Activated CD8-positive, alpha-beta T cell treated with anti-CD3 and anti-CD28 coated beads, Interleukin-2, amount 10 ng/mL, durations not matched to agents 7 days and 5 days (primary cell): ENCODE results near the gene GPC6. TPM values are rescaled to one million over a fixed set of nuclear protein-coding genes. Genes with fewer than 3 reads are reported as not detected.

ENCODE experiments used
- ATAC-seq: fragments of 150-1000 bp; cut with Tn5 transposase; one replicate; pipeline ENCODE4 v1.10.0; 2021; ENCODE audit warnings: moderate library complexity
- CTCF ChIA-PET: fragments of 350-600 bp; sonication (Branson Sonifier 250); formaldehyde crosslinking; loops from one replicate; lab custom pipeline; 2021; ENCODE audit warnings: antibody characterized with exemption; lab: Charles Lee
- POLR2A ChIA-PET: fragments of 350-600 bp; sonication (Branson Sonifier 250); formaldehyde crosslinking; loops from one replicate; lab custom pipeline; 2021; ENCODE audit warnings: antibody characterized with exemption; lab: Charles Lee
- DNase-seq: peaks from one replicate; pipeline ENCODE4 v3.0.0-alpha.2; 2020
- H3K27ac Mint-ChIP-seq: one replicate; pipeline ENCODE4 v1.8.0; 2021; ENCODE audit warnings: mild to moderate bottlenecking, mixed read lengths
- H3K27me3 Mint-ChIP-seq: one replicate; pipeline ENCODE4 v1.8.0; 2021; ENCODE audit warnings: low read depth, mixed read lengths
- H3K36me3 Mint-ChIP-seq: one replicate; pipeline ENCODE4 v1.8.0; 2021; ENCODE audit warnings: low read depth, mixed read lengths
- H3K4me1 Mint-ChIP-seq: one replicate; pipeline ENCODE4 v1.8.0; 2021; ENCODE audit warnings: low read depth, mixed read lengths
- H3K4me3 Mint-ChIP-seq: one replicate; pipeline ENCODE4 v1.8.0; 2021; ENCODE audit warnings: mild to moderate bottlenecking, mixed read lengths
- H3K9me3 Mint-ChIP-seq: one replicate; pipeline ENCODE4 v1.8.0; 2022; ENCODE audit warnings: mixed read lengths; ENCODE audit not compliant: insufficient read depth
- total RNA-seq, 2 experiments: library from RNA; stranded (reverse); gene quantifications; one replicate each; pipeline ENCODE4 v1.2.3, GENCODE V29; 2021

The GPC6 gene
- total RNA-seq, 2 experiments from 2014 or later = not detected

- Mint-ChIP-seq H3K4me3 (no peak overlapping the region), H3K27ac (no peak overlapping the region), H3K4me1 (no peaks in the 10 kb centered on the region), H3K9me3 (no peaks in the 10 kb centered on the region), H3K27me3 (no peaks in the 10 kb centered on the region), H3K36me3 (no peaks in the 10 kb centered on the region)
- ATAC-seq (no peak), DNase-seq (no peak)
- CTCF ChIA-PET = no interaction called here
- POLR2A ChIA-PET = no interaction called here
Measured at GRCh38 chr13:94109715-94110374, 883.2 kb downstream of the GPC6 start.

GRCh38 chr13:94112227-94112626, 885.6 kb downstream of the GPC6 start:
- Mint-ChIP-seq H3K36me3 (no peaks in the 10 kb centered on the region), H3K9me3 (no peaks in the 10 kb centered on the region), H3K4me1 (no peaks in the 10 kb centered on the region), H3K4me3 (no peak overlapping the region), H3K27ac (no peak overlapping the region), H3K27me3 (no peaks in the 10 kb centered on the region)
- no peak for DNase-seq
- POLR2A ChIA-PET = no interaction called here
- ATAC-seq = no peak
- CTCF ChIA-PET = no interaction called here

GRCh38 chr13:94112731-94113130, 886.1 kb downstream of the GPC6 start:
- no peak overlapping the region for H3K4me3 Mint-ChIP-seq
- H3K9me3 Mint-ChIP-seq = no peaks in the 10 kb centered on the region
- ATAC-seq (no peak), DNase-seq (no peak)
- no peaks in the 10 kb centered on the region for H3K4me1 Mint-ChIP-seq
- POLR2A ChIA-PET = no interaction called here
- no peaks in the 10 kb centered on the region for H3K27me3 Mint-ChIP-seq
- CTCF ChIA-PET = no interaction called here
- no peaks in the 10 kb centered on the region for H3K36me3 Mint-ChIP-seq
- no peak overlapping the region for H3K27ac Mint-ChIP-seq

- no peak for DNase-seq
- H3K4me1 Mint-ChIP-seq = no peaks in the 10 kb centered on the region
- POLR2A ChIA-PET = no interaction called here
Measured at GRCh38 chr13:94113245-94113644, 886.6 kb downstream of the GPC6 start.

GRCh38 chr13:94114166-94114565, 887.6 kb downstream of the GPC6 start:
- Mint-ChIP-seq H3K4me3 (no peak overlapping the region), H3K4me1 (no peaks in the 10 kb centered on the region), H3K9me3 (no peaks in the 10 kb centered on the region), H3K27ac (no peak overlapping the region), H3K27me3 (no peaks in the 10 kb centered on the region), H3K36me3 (no peaks in the 10 kb centered on the region)
- POLR2A ChIA-PET = no interaction called here
- CTCF ChIA-PET = no interaction called here
- no peak for DNase-seq
- no peak for ATAC-seq

More at GRCh38 chr13:94113245-94113644, 886.6 kb downstream of the GPC6 start:
- Mint-ChIP-seq H3K9me3 (no peaks in the 10 kb centered on the region), H3K27me3 (no peaks in the 10 kb centered on the region), H3K27ac (no peak overlapping the region), H3K36me3 (no peaks in the 10 kb centered on the region), H3K4me3 (no peak overlapping the region)
- CTCF ChIA-PET = no interaction called here
- no peak for ATAC-seq

- Mint-ChIP-seq H3K36me3 (no peaks in the 10 kb centered on the region), H3K27ac (no peak overlapping the region)
- POLR2A ChIA-PET = no interaction called here
Measured at GRCh38 chr13:94115054-94115453, 888.4 kb downstream of the GPC6 start.

GRCh38 chr13:94119360-94119936, 892.8 kb downstream of the GPC6 start:
- Mint-ChIP-seq H3K4me3 (no peak overlapping the region), H3K9me3 (no peaks in the 10 kb centered on the region), H3K27ac (no peak overlapping the region), H3K27me3 (peaks cover 4% of the 10 kb centered on the region), H3K4me1 (no peaks in the 10 kb centered on the region), H3K36me3 (no peaks in the 10 kb centered on the region)
- ChIA-PET CTCF (no interaction called here), POLR2A (no interaction called here)
- DNase-seq (no peak), ATAC-seq (no peak)

More at GRCh38 chr13:94115054-94115453, 888.4 kb downstream of the GPC6 start:
- CTCF ChIA-PET = no interaction called here
- Mint-ChIP-seq H3K4me3 (no peak overlapping the region), H3K27me3 (no peaks in the 10 kb centered on the region), H3K9me3 (no peaks in the 10 kb centered on the region), H3K4me1 (no peaks in the 10 kb centered on the region)
- ATAC-seq = no peak
- DNase-seq = no peak

- Mint-ChIP-seq H3K4me1 (no peaks in the 10 kb centered on the region), H3K27ac (no peak overlapping the region), H3K27me3 (peaks cover 4% of the 10 kb centered on the region), H3K36me3 (no peaks in the 10 kb centered on the region), H3K4me3 (no peak overlapping the region), H3K9me3 (no peaks in the 10 kb centered on the region)
- POLR2A ChIA-PET = no interaction called here
- DNase-seq (no peak), ATAC-seq (no peak)
- CTCF ChIA-PET = no interaction called here
Measured at GRCh38 chr13:94120878-94121277, 894.3 kb downstream of the GPC6 start.

GRCh38 chr13:94121686-94122085, 895.1 kb downstream of the GPC6 start:
- ChIA-PET POLR2A (no interaction called here), CTCF (no interaction called here)
- H3K4me3 Mint-ChIP-seq = no peak overlapping the region
- no peaks in the 10 kb centered on the region for H3K4me1 Mint-ChIP-seq
- no peaks in the 10 kb centered on the region for H3K36me3 Mint-ChIP-seq
- no peak for ATAC-seq
- DNase-seq = no peak
- H3K27ac Mint-ChIP-seq = no peak overlapping the region
- H3K27me3 Mint-ChIP-seq = peaks cover 4% of the 10 kb centered on the region
- H3K9me3 Mint-ChIP-seq = no peaks in the 10 kb centered on the region

GRCh38 chr13:94122300-94122915, 895.8 kb downstream of the GPC6 start:
- Mint-ChIP-seq H3K4me1 (no peaks in the 10 kb centered on the region), H3K27ac (no peak overlapping the region), H3K9me3 (no peaks in the 10 kb centered on the region), H3K27me3 (peaks cover 4% of the 10 kb centered on the region), H3K4me3 (no peak overlapping the region), H3K36me3 (no peaks in the 10 kb centered on the region)
- DNase-seq = no peak
- no peak for ATAC-seq
- POLR2A ChIA-PET = no interaction called here
- CTCF ChIA-PET = no interaction called here

GRCh38 chr13:94123557-94123956, 897.0 kb downstream of the GPC6 start:
- Mint-ChIP-seq H3K27ac (no peak overlapping the region), H3K4me3 (no peak overlapping the region), H3K27me3 (peaks cover 4% of the 10 kb centered on the region), H3K9me3 (no peaks in the 10 kb centered on the region), H3K4me1 (no peaks in the 10 kb centered on the region), H3K36me3 (no peaks in the 10 kb centered on the region)
- ATAC-seq (no peak), DNase-seq (no peak)
- POLR2A ChIA-PET = no interaction called here
- CTCF ChIA-PET = no interaction called here

- POLR2A ChIA-PET = no interaction called here
- Mint-ChIP-seq H3K9me3 (no peaks in the 10 kb centered on the region), H3K4me3 (no peak overlapping the region), H3K27ac (no peak overlapping the region), H3K27me3 (peaks cover 4% of the 10 kb centered on the region), H3K36me3 (no peaks in the 10 kb centered on the region), H3K4me1 (peaks cover 5% of the 10 kb centered on the region)
- DNase-seq = no peak
- ATAC-seq = no peak
- CTCF ChIA-PET = no interaction called here
Measured at GRCh38 chr13:94128430-94128829, 901.8 kb downstream of the GPC6 start.
